NCI-H2171 (cell line): ENCODE measurements around the gene ABCG1.

ENCODE experiments used
- DNase-seq: peaks from one replicate; lab custom pipeline; 2025; lab: John Stamatoyannopoulos, UW

ABCG1 gene

GRCh38 chr21:42191696-42192595, 27.0 kb upstream of the ABCG1 start:
- DNase-seq: peak; percentile 10

- DNase-seq: no peak
Measured at GRCh38 chr21:42193131-42193671, 25.7 kb upstream of the ABCG1 start.

- DNase-seq: no peak
Measured at GRCh38 chr21:42193721-42194120, 25.2 kb upstream of the ABCG1 start.

- DNase-seq: no peak
Measured at GRCh38 chr21:42194863-42195262, 24.1 kb upstream of the ABCG1 start.

- DNase-seq: no peak
Measured at GRCh38 chr21:42195378-42196031, 23.4 kb upstream of the ABCG1 start.

GRCh38 chr21:42198929-42199867, 19.7 kb upstream of the ABCG1 start:
- no peak for DNase-seq

- DNase-seq: no peak
Measured at GRCh38 chr21:42199868-42200463, 19.0 kb upstream of the ABCG1 start.

GRCh38 chr21:42200906-42201614, 17.9 kb upstream of the ABCG1 start:
- no peak for DNase-seq

GRCh38 chr21:42201615-42202161, 17.3 kb upstream of the ABCG1 start:
- no peak for DNase-seq

- no peak for DNase-seq
Measured at GRCh38 chr21:42202321-42202720, 16.6 kb upstream of the ABCG1 start.

- no peak for DNase-seq
Measured at GRCh38 chr21:42203321-42203720, 15.6 kb upstream of the ABCG1 start.

- DNase-seq: no peak
Measured at GRCh38 chr21:42203936-42204335, 15.0 kb upstream of the ABCG1 start.

GRCh38 chr21:42207426-42207825, 11.5 kb upstream of the ABCG1 start:
- no peak for DNase-seq

- no peak for DNase-seq
Measured at GRCh38 chr21:42208036-42208435, 10.9 kb upstream of the ABCG1 start.

GRCh38 chr21:42208801-42209490, 10.0 kb upstream of the ABCG1 start:
- DNase-seq: no peak

GRCh38 chr21:42209801-42210479, 9.0 kb upstream of the ABCG1 start:
- no peak for DNase-seq

- DNase-seq: no peak
Measured at GRCh38 chr21:42212266-42212665, 6.7 kb upstream of the ABCG1 start.

GRCh38 chr21:42213082-42213774, 5.7 kb upstream of the ABCG1 start:
- no peak for DNase-seq
